Natural killer cell (primary cell): ENCODE data around the gene KCNS3. TPM values are rescaled to one million over a fixed set of nuclear protein-coding genes. Genes with fewer than 3 reads are reported as not detected.

Experiments
- ATAC-seq, 3 donors: fragments of 150-1000 bp in 2 of 3; fragments of 200-7000 bp in 1 of 3; cut with Tn5 transposase; 1 replicate in 1 of 3; 2 replicates in 2 of 3; pipeline ENCODE4 v1.10.0; 2021; ENCODE audit warnings: mild to moderate bottlenecking in 2 of 3, moderate library complexity in 2 of 3
- DNase-seq, 2 donors: peaks; one replicate each; pipeline versions ENCODE4 v3.0.0 to v3.0.0-alpha.2; 2013 to 2021; ENCODE audit warnings: mixed read lengths in 1 of 2
- H3K27ac ChIP-seq: one replicate; pipeline ENCODE4 v1.5.1; 2013; ENCODE audit warnings: mild to moderate bottlenecking, low read length
- H3K27me3 ChIP-seq: one replicate; pipeline ENCODE4 v1.6.1; 2013; ENCODE audit warnings: low read length; ENCODE audit not compliant: control insufficient read depth, insufficient read depth
- H3K36me3 ChIP-seq: one replicate; pipeline ENCODE4 v1.6.1; 2013; ENCODE audit warnings: low read length; ENCODE audit not compliant: control insufficient read depth, insufficient read depth
- H3K4me1 ChIP-seq: one replicate; pipeline ENCODE4 v1.6.1; 2013; ENCODE audit warnings: low read length; ENCODE audit not compliant: control insufficient read depth, insufficient read depth
- H3K4me3 ChIP-seq: one replicate; pipeline ENCODE4 v1.5.1; 2013; ENCODE audit warnings: low read length
- H3K9me3 ChIP-seq: one replicate; pipeline ENCODE4 v1.6.1; 2013; ENCODE audit warnings: low read length; ENCODE audit not compliant: control insufficient read depth, insufficient read depth
- H3K27ac Mint-ChIP-seq, 2 donors: one replicate each; pipeline ENCODE4 v1.8.0; 2022; ENCODE audit warnings: mild to moderate bottlenecking in 2 of 2, mixed read lengths in 2 of 2, moderate library complexity in 1 of 2
- H3K27me3 Mint-ChIP-seq, 2 donors: one replicate each; pipeline ENCODE4 v1.8.0; 2022; ENCODE audit warnings: low read depth in 2 of 2, mixed read lengths in 2 of 2
- H3K36me3 Mint-ChIP-seq: one replicate; pipeline ENCODE4 v1.8.0; 2022; ENCODE audit warnings: mixed read lengths
- H3K4me1 Mint-ChIP-seq, 2 donors: one replicate each; pipeline ENCODE4 v1.8.0; 2022; ENCODE audit warnings: mixed read lengths in 2 of 2
- H3K4me3 Mint-ChIP-seq: one replicate; pipeline ENCODE4 v1.8.0; 2022; ENCODE audit warnings: mild to moderate bottlenecking, moderate library complexity, mixed read lengths
- H3K9me3 Mint-ChIP-seq, 2 donors: one replicate each; pipeline ENCODE4 v1.8.0; 2022; ENCODE audit warnings: mixed read lengths in 2 of 2
- WGBS: methylation state at CpG from one replicate; pipeline ENCODE4 v1.1.7; 2013; ENCODE audit warnings: missing lambda C conversion rate; ENCODE audit not compliant: insufficient coverage; 5-methylcytosine and 5-hydroxymethylcytosine counted together
- intact Hi-C: fragments of 100-400 bp; cut with micrococcal nuclease; formaldehyde crosslinking; loops from one replicate; pipeline ENCODE4 v1.14.2; 2022
- total RNA-seq, 4 donors: library from RNA; stranded (reverse); fragments of 120-200 nt in 1 of 4; gene quantifications; one replicate each; pipeline versions ENCODE4 v1.2.3 to v1.2.4, GENCODE V29; 2013 to 2022
- TF ChIP-seq, protein P1 (sequence below): fragments of 200-600 bp; IDR thresholded peaks from one replicate; pipeline ENCODE4 v1.8.0; 2022; ENCODE audit warnings: antibody characterized with exemption

KCNS3 gene
- total RNA-seq, 3 donors from 2014 or later (not counting 1 experiment from before 2014, with no cell fraction given) = not detected

DNA sequence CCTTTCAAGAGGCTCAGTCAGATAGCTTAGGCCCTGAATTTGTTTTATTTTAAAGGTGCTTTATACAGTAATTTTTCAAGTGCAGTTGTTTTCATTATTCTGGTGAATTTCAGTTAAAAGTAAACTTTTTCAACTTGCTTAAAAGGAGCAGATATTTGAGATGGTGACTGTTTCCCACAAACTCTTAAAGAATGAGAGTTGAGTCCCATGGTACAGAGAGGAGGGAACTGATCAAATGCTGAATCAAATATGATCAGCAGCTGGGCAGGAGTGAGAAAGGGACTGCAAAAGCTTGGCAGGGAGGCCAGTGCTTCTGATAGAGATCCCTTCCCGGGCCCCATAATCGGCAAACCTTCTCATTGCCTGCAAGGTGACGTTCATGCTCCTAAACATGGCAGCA lies 91.2 kb downstream of the KCNS3 start:
- no peaks in the 10 kb centered on the region for H3K4me1 ChIP-seq
- no peak overlapping the region for H3K27ac Mint-ChIP-seq
- DNase-seq = no peak
- no peaks in the 10 kb centered on the region for H3K4me1 Mint-ChIP-seq
- H3K27me3 ChIP-seq = no peaks in the 10 kb centered on the region
- H3K4me3 Mint-ChIP-seq = no peak overlapping the region
- no peaks in the 10 kb centered on the region for H3K27me3 Mint-ChIP-seq
- H3K9me3 Mint-ChIP-seq = peaks cover 0 to 4% of the 10 kb centered on the region in 2 donors
- 92% methylated on average over 3 of the region's 3 CpGs for WGBS
- H3K4me3 ChIP-seq = no peak overlapping the region
- intact Hi-C loops = no loop called here
- no peaks in the 10 kb centered on the region for H3K9me3 ChIP-seq
- no peak overlapping the region for H3K27ac ChIP-seq
- no peak for ATAC-seq
- no peaks in the 10 kb centered on the region for H3K36me3 Mint-ChIP-seq
- TF ChIP-seq, protein P1, sequence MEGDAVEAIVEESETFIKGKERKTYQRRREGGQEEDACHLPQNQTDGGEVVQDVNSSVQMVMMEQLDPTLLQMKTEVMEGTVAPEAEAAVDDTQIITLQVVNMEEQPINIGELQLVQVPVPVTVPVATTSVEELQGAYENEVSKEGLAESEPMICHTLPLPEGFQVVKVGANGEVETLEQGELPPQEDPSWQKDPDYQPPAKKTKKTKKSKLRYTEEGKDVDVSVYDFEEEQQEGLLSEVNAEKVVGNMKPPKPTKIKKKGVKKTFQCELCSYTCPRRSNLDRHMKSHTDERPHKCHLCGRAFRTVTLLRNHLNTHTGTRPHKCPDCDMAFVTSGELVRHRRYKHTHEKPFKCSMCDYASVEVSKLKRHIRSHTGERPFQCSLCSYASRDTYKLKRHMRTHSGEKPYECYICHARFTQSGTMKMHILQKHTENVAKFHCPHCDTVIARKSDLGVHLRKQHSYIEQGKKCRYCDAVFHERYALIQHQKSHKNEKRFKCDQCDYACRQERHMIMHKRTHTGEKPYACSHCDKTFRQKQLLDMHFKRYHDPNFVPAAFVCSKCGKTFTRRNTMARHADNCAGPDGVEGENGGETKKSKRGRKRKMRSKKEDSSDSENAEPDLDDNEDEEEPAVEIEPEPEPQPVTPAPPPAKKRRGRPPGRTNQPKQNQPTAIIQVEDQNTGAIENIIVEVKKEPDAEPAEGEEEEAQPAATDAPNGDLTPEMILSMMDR = no peak
- H3K36me3 ChIP-seq = no peaks in the 10 kb centered on the region

DNA sequence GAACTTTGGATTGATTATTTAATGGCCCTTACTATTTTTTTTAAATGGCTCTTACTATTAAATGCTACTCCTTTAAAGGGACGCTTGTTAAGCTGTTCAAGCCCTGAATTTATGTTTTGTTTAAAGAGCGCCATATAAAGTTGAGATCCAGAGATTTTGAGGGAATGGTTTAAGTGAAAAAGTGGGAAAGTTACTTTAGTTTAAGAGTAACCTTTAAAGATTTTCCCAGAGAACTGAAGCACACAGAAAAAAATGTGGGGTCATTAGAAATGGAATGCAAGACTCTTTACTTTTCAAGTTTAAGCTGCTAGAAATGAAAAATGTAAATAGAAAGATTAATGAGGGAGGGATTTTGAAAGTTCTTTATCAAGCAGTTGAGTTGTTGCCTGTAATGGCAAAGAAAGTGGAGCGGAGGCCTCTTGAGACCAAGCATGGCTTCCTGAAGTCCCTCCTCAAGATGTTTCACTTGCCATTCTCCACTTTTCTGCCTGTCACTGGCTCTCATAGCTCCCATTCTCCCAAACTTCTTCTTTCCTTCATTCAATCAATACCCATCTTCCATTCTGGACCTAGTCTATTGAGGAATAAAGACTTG lies 93.2 kb downstream of the KCNS3 start:
- DNase-seq = no peak
- Mint-ChIP-seq H3K27me3 (no peaks in the 10 kb centered on the region), H3K4me3 (no peak overlapping the region), H3K4me1 (no peaks in the 10 kb centered on the region), H3K36me3 (no peaks in the 10 kb centered on the region), H3K27ac (no peak overlapping the region), H3K9me3 (peaks cover 0 to 4% of the 10 kb centered on the region in 2 donors)
- H3K4me1 ChIP-seq = no peaks in the 10 kb centered on the region
- TF ChIP-seq, protein P1 = no peak
- intact Hi-C loops = no loop called here
- H3K36me3 ChIP-seq = no peaks in the 10 kb centered on the region
- H3K4me3 ChIP-seq = no peak overlapping the region
- WGBS = 98% methylated on average over 3 of the region's 3 CpGs
- H3K9me3 ChIP-seq = no peaks in the 10 kb centered on the region
- H3K27ac ChIP-seq = no peak overlapping the region
- no peak for ATAC-seq
- no peaks in the 10 kb centered on the region for H3K27me3 ChIP-seq

GRCh38 chr2:17972991-17973390 lies 94.5 kb downstream of the KCNS3 start:
- Histone ChIP-seq H3K4me1 (no peaks in the 10 kb centered on the region), H3K4me3 (no peak overlapping the region), H3K27ac (no peak overlapping the region), H3K36me3 (no peaks in the 10 kb centered on the region), H3K9me3 (no peaks in the 10 kb centered on the region), H3K27me3 (no peaks in the 10 kb centered on the region)
- Mint-ChIP-seq H3K4me3 (no peak overlapping the region), H3K27me3 (no peaks in the 10 kb centered on the region), H3K27ac (no peak overlapping the region), H3K4me1 (no peaks in the 10 kb centered on the region), H3K36me3 (no peaks in the 10 kb centered on the region), H3K9me3 (peaks cover 0 to 4% of the 10 kb centered on the region in 2 donors)
- TF ChIP-seq, protein P1 = no peak
- DNase-seq = no peak
- WGBS = 97% methylated on average over 3 of the region's 3 CpGs
- intact Hi-C loops = no loop called here
- no peak for ATAC-seq

DNA sequence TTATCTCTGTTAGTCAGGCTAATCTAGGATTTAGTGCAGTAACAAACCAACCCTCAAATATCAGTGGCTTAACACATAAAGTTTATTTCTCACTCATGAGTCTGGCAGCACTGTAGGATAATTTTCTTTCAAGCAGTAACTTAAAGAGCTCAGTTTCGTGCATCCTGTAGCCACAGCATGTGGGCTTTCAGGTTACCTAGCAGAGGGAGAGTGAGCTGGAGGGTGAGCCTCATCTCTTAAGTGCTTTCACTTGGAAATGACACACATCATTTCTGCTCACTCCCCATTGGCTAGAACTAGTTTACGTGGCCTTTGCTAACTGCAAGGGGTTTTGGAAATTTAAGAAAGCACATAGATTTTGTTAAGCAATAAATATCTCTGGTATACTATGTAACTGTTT lies 96.9 kb downstream of the KCNS3 start:
- no peak overlapping the region for H3K27ac Mint-ChIP-seq
- DNase-seq = no peak
- no peak overlapping the region for H3K27ac ChIP-seq
- intact Hi-C loops = no loop called here
- ATAC-seq = no peak
- no peak overlapping the region for H3K4me3 Mint-ChIP-seq
- 44% methylated on average over 1 of the region's 2 CpGs for WGBS
- H3K9me3 ChIP-seq = no peaks in the 10 kb centered on the region
- no peaks in the 10 kb centered on the region for H3K27me3 ChIP-seq
- no peak overlapping the region for H3K4me3 ChIP-seq
- TF ChIP-seq, protein P1 = no peak
- no peaks in the 10 kb centered on the region for H3K36me3 Mint-ChIP-seq
- no peaks in the 10 kb centered on the region for H3K36me3 ChIP-seq
- H3K9me3 Mint-ChIP-seq = peaks cover 0 to 11% of the 10 kb centered on the region in 2 donors
- no peaks in the 10 kb centered on the region for H3K4me1 Mint-ChIP-seq
- H3K4me1 ChIP-seq = no peaks in the 10 kb centered on the region
- no peaks in the 10 kb centered on the region for H3K27me3 Mint-ChIP-seq
